HepG2 (cell line): ENCODE results near the gene RABGAP1L. TPM values are rescaled to one million over a fixed set of nuclear protein-coding genes. Genes with fewer than 3 reads are reported as not detected.
A peak's percentile ranks its signal among the peaks of the same experiment; 100 is the strongest.

ENCODE experiments used
- ATAC-seq: fragments of 200-7000 bp; cut with Tn5 transposase; 3 replicates; pipeline ENCODE4 v1.9.1; 2020; ENCODE audit warnings: mild to moderate bottlenecking, moderate library complexity
- Bru-seq: library from RNA; stranded (reverse); fragments of 400-500 nt; gene quantifications from one replicate; lab custom pipeline; 2021; lab: Mats Ljungman, UMichigan
- BruChase-seq, 2 experiments: library from RNA; stranded (reverse); fragments of 400-500 nt; gene quantifications; one replicate each; lab custom pipeline; 2021; lab: Mats Ljungman, UMichigan
- BruUV-seq: library from RNA; stranded (reverse); fragments of 400-500 nt; replicated peaks from 2 replicates; lab custom pipeline; 2021; lab: Mats Ljungman, UMichigan
- CTCF ChIA-PET: fragments of 300-600 bp; formaldehyde crosslinking; extraction: SDS; loops from one replicate; lab custom pipeline; 2021; ENCODE audit warnings: low total read pairs, inconsistent platforms, low intra/inter-chr PET ratio; lab: Yijun Ruan, JAX
- POLR2A ChIA-PET: fragments of 350-600 bp; sonication (Branson Sonifier 250); formaldehyde crosslinking; loops from one replicate; lab custom pipeline; 2020; ENCODE audit warnings: antibody characterized with exemption, inconsistent platforms; lab: Yijun Ruan, JAX
- DNase-seq: peaks from one replicate; pipeline ENCODE4 v3.0.0-alpha.2; 2015; ENCODE audit warnings: low spot score
- FAIRE-seq: peaks from 3 replicates; lab custom pipeline; 2011; peaks lifted over from hg19 to GRCh38; lab: Jason Lieb, UNC
- H2AFZ ChIP-seq: one replicate; pipeline ENCODE4 v1.6.1; 2011; ENCODE audit warnings: low read length, inconsistent platforms
- H3K27ac ChIP-seq: fragments of 300-600 bp; 3 replicates; pipeline ENCODE4 v1.8.0; 2011; ENCODE audit warnings: mixed run types, mild to moderate bottlenecking, mixed read lengths, low read length, inconsistent platforms; ENCODE audit not compliant: insufficient read depth; ENCODE audit errors: extremely low read length
- H3K27me3 ChIP-seq, 2 experiments: fragments of 200-600 bp in 1 of 2; 2 replicates in 1 of 2; 3 replicates in 1 of 2; pipeline versions ENCODE4 v1.6.0 to v1.8.0; 2011; ENCODE audit warnings: low read length in 2 of 2, mild to moderate bottlenecking in 2 of 2, moderate library complexity in 2 of 2, inconsistent platforms in 1 of 2; ENCODE audit not compliant: insufficient read depth in 2 of 2, control insufficient read depth in 1 of 2
- H3K36me3 ChIP-seq, 2 experiments: fragments of 200-600 bp in 1 of 2; replicated peaks in 1 of 2; 2 replicates in 1 of 2; 3 replicates in 1 of 2; pipeline versions ENCODE4 v1.5.1 to v1.8.0; 2011; ENCODE audit warnings: low read length in 2 of 2, inconsistent platforms in 1 of 2; ENCODE audit not compliant: insufficient read depth in 2 of 2, control insufficient read depth in 1 of 2
- H3K4me1 ChIP-seq: 2 replicates; pipeline ENCODE4 v1.5.1; 2012; ENCODE audit warnings: low read length, inconsistent platforms; ENCODE audit not compliant: insufficient read depth
- H3K4me2 ChIP-seq: 2 replicates; pipeline ENCODE4 v1.6.0; 2011; ENCODE audit warnings: low read depth, low read length, inconsistent platforms
- H3K4me3 ChIP-seq, 3 experiments: fragments of 200-600 bp in 1 of 3; sonication (generic), shearing (Covaris generic) in 1 of 3; replicated peaks in 1 of 3; 2 replicates each; pipeline ENCODE4 v1.5.1; 2011 to 2016; ENCODE audit warnings: low read length in 3 of 3, inconsistent platforms in 2 of 3, low read depth in 2 of 3, mild to moderate bottlenecking in 2 of 3, control low read depth in 1 of 3, mixed read lengths in 1 of 3; ENCODE audit not compliant: insufficient read depth in 1 of 3
- H3K79me2 ChIP-seq: one replicate; pipeline ENCODE4 v1.6.1; 2011; ENCODE audit warnings: low read length, inconsistent platforms; ENCODE audit not compliant: insufficient read depth
- H3K9ac ChIP-seq: 2 replicates; pipeline ENCODE4 v1.6.0; 2011; ENCODE audit warnings: mild to moderate bottlenecking, low read depth, low read length, inconsistent platforms; ENCODE audit not compliant: insufficient read depth
- H3K9me3 ChIP-seq: 2 replicates; pipeline ENCODE4 v1.5.1; 2012; ENCODE audit warnings: mild to moderate bottlenecking, low read length
- H4K20me1 ChIP-seq: 2 replicates; pipeline ENCODE4 v1.6.0; 2011; ENCODE audit warnings: inconsistent platforms, mild to moderate bottlenecking, low read length, moderate library complexity; ENCODE audit not compliant: insufficient read depth
- AHR ChIP-seq: IDR thresholded peaks from 2 replicates; pipeline ENCODE4 v1.6.1; 2018; ENCODE audit warnings: missing genetic modification reagents, missing compliant biosample characterization
- GZF1 ChIP-seq: sonication (generic); formaldehyde crosslinking; IDR thresholded peaks from 2 replicates; pipeline ENCODE4 v1.5.1; 2020; ENCODE audit warnings: mild to moderate bottlenecking, missing genetic modification reagents
- MEIS1 ChIP-seq: sonication (generic); formaldehyde crosslinking; IDR thresholded peaks from 2 replicates; pipeline ENCODE4 v1.9.0; 2021; ENCODE audit warnings: mild to moderate bottlenecking, missing genetic modification reagents, moderate library complexity, borderline replicate concordance
- NFE2 ChIP-seq: sonication (generic); formaldehyde crosslinking; IDR thresholded peaks from 2 replicates; pipeline ENCODE4 v1.4.0; 2020; ENCODE audit warnings: missing genetic modification reagents
- PCBP1 ChIP-seq: fragments of 200-400 bp; formaldehyde crosslinking; IDR thresholded peaks from 2 replicates; pipeline ENCODE4 v1.6.1; 2017; ENCODE audit warnings: mild to moderate bottlenecking, low read depth, low read length, borderline replicate concordance
- ZNF138 ChIP-seq: sonication (generic); formaldehyde crosslinking; IDR thresholded peaks from 2 replicates; pipeline ENCODE4 v1.5.0; 2020; ENCODE audit warnings: mild to moderate bottlenecking, low read depth, missing genetic modification reagents
- ZNF160 ChIP-seq: sonication (generic); formaldehyde crosslinking; IDR thresholded peaks from 2 replicates; pipeline ENCODE4 v1.8.0; 2022; ENCODE audit warnings: mild to moderate bottlenecking, inconsistent platforms, missing genetic modification reagents
- ZNF17 ChIP-seq: sonication (generic); formaldehyde crosslinking; IDR thresholded peaks from 2 replicates; pipeline ENCODE4 v1.5.0; 2020; ENCODE audit warnings: mild to moderate bottlenecking, missing genetic modification reagents
- ZNF234 ChIP-seq: sonication (generic); formaldehyde crosslinking; conservative IDR thresholded peaks from 2 replicates; pipeline ENCODE4 v1.5.1; 2020; ENCODE audit warnings: mild to moderate bottlenecking, missing genetic modification reagents
- ZNF382 ChIP-seq: sonication (generic); formaldehyde crosslinking; IDR thresholded peaks from 2 replicates; pipeline ENCODE4 v1.5.0; 2020; ENCODE audit warnings: missing genetic modification reagents, mild to moderate bottlenecking, borderline replicate concordance
- ZNF564 ChIP-seq: sonication (generic); formaldehyde crosslinking; IDR thresholded peaks from 2 replicates; pipeline ENCODE4 v1.8.1; 2023; ENCODE audit warnings: mild to moderate bottlenecking, missing genetic modification reagents
- ZNF616 ChIP-seq: sonication (generic); formaldehyde crosslinking; IDR thresholded peaks from 2 replicates; pipeline ENCODE4 v1.5.0; 2020; ENCODE audit warnings: low read depth, mild to moderate bottlenecking, missing genetic modification reagents
- WGBS: methylation state at CpG from one replicate; pipeline ENCODE4 v1.1.6; 2017; ENCODE audit warnings: low lambda C conversion rate; 5-methylcytosine and 5-hydroxymethylcytosine counted together
- in situ Hi-C: cut with HindIII; loops from 2 replicates; pipeline ENCODE4 v1.10.0; 2017; ENCODE audit warnings: low pct_unique_long_range_greater_than_20kb; ENCODE audit not compliant: extremely low pct_ligation_motif_present
- intact Hi-C: fragments of 100-400 bp; cut with micrococcal nuclease; formaldehyde crosslinking; loops from one replicate; pipeline ENCODE4 v1.10.0; 2022; ENCODE audit not compliant: unreplicated experiment
- long read RNA-seq, 2 experiments: library from RNA in 1 of 2; library from polyadenylated mRNA in 1 of 2; stranded (forward) in 1 of 2; unstranded in 1 of 2; transcript quantifications; one replicate each; pipeline ENCODE4 v2.0.0, GENCODE V29; 2019 to 2022
- polyA minus RNA-seq, 3 experiments: library from RNA; depleted of rRNA, polyadenylated mRNA; stranded (reverse); fragments of >200 nt; gene quantifications; 2 replicates each; pipeline ENCODE4 v1.2.3, GENCODE V29; 2011; ENCODE audit warnings: low replicate concordance in 1 of 3
- polyA plus RNA-seq, 8 experiments: library from polyadenylated mRNA; depleted of rRNA in 3 of 8; stranded (reverse) in 7 of 8; unstranded in 1 of 8; fragments of >200 nt; fragmentation: Illumina TruSeq in 4 of 8; extraction: Trizol in 4 of 8; gene quantifications; 2 replicates each; pipeline versions ENCODE4 v1.2.1 to v1.2.3, GENCODE V29; 2011 to 2016; ENCODE audit warnings: low read depth in 4 of 8, missing spikeins in 1 of 8, mixed read lengths in 1 of 8; ENCODE audit not compliant: insufficient read depth in 1 of 8
- total RNA-seq, 5 experiments: library from RNA; depleted of rRNA; stranded (reverse); fragments of >200 nt; fragmentation: Illumina TruSeq; extraction: Trizol; gene quantifications; 2 replicates each; pipeline ENCODE4 v1.2.3, GENCODE V29; 2016; ENCODE audit warnings: low read depth in 1 of 5
- TF ChIP-seq, protein P1 (sequence below): sonication (generic); formaldehyde crosslinking; IDR thresholded peaks from 2 replicates; pipeline ENCODE4 v1.8.1; 2023; ENCODE audit warnings: mild to moderate bottlenecking, missing genetic modification reagents

Gene RABGAP1L
- 22.6 and 27.8 TPM in 2 replicates for total RNA-seq (2016; rRNA removed; fragmentation: Illumina TruSeq; extraction: Trizol)
- 8.0 and 9.8 TPM in 2 replicates for total RNA-seq (2016; cell fraction: cytosol; rRNA removed; fragmentation: Illumina TruSeq; extraction: Trizol; ENCODE audit: low read depth)
- total RNA-seq (2016; cell fraction: insoluble cytoplasmic fraction; rRNA removed; fragmentation: Illumina TruSeq; extraction: Trizol): 22.4 and 27.7 TPM in 2 replicates
- total RNA-seq (2016; cell fraction: membrane; rRNA removed; fragmentation: Illumina TruSeq; extraction: Trizol): 6.6 and 7.1 TPM in 2 replicates
- total RNA-seq (2016; cell fraction: nucleus; rRNA removed; fragmentation: Illumina TruSeq; extraction: Trizol): 52.5 and 56.6 TPM in 2 replicates
- 7.0 and 7.9 TPM in 2 replicates for polyA plus RNA-seq (2011; rRNA removed)
- polyA plus RNA-seq (2011; cell fraction: cytosol; rRNA removed): 3.6 and 6.8 TPM in 2 replicates
- polyA plus RNA-seq (2011; cell fraction: nucleus; rRNA removed): 6.0 and 8.0 TPM in 2 replicates
- 6.0 and 8.6 TPM in 2 replicates for polyA plus RNA-seq (2012)
- 0.60 and 0.68 TPM in 2 replicates for polyA plus RNA-seq (2016; cell fraction: cytosol; fragmentation: Illumina TruSeq; extraction: Trizol; ENCODE audit: low read depth)
- polyA plus RNA-seq (2016; cell fraction: insoluble cytoplasmic fraction; fragmentation: Illumina TruSeq; extraction: Trizol; ENCODE audit: low read depth): 12.1 and 13.5 TPM in 2 replicates
- polyA plus RNA-seq (2016; cell fraction: membrane; fragmentation: Illumina TruSeq; extraction: Trizol; ENCODE audit: low read depth): 0.87 and 1.3 TPM in 2 replicates
- polyA plus RNA-seq (2016; cell fraction: nucleus; fragmentation: Illumina TruSeq; extraction: Trizol; ENCODE audit: insufficient read depth, low read depth): 10.1 and 10.5 TPM in 2 replicates
- polyA minus RNA-seq (2011; rRNA and poly(A)+ RNA removed; ENCODE audit: low replicate concordance): 21.9 and 40.8 TPM in 2 replicates
- polyA minus RNA-seq (2011; cell fraction: cytosol; rRNA and poly(A)+ RNA removed): 14.2 and 22.6 TPM in 2 replicates
- polyA minus RNA-seq (2011; cell fraction: nucleus; rRNA and poly(A)+ RNA removed): 114 and 137 TPM in 2 replicates
- percentile 62 among the genes with signal in this experiment for Bru-seq, nascent RNA
- percentile 56 among the genes with signal in this experiment for BruChase-seq, experiment 1, labeled RNA remaining after a 6-hour chase
- BruChase-seq, experiment 2, labeled RNA remaining after a 2-hour chase: percentile 61 among the genes with signal in this experiment
- long read RNA-seq, experiment 1, partial matches to known transcripts: 0 of 3 reads
- long read RNA-seq, experiment 1, other reads (novel, unspliced or antisense): 3 of 3 reads
- long read RNA-seq, experiment 2, partial matches to known transcripts: 0 of 8 reads
- long read RNA-seq, experiment 2, other reads (novel, unspliced or antisense): 8 of 8 reads

DNA sequence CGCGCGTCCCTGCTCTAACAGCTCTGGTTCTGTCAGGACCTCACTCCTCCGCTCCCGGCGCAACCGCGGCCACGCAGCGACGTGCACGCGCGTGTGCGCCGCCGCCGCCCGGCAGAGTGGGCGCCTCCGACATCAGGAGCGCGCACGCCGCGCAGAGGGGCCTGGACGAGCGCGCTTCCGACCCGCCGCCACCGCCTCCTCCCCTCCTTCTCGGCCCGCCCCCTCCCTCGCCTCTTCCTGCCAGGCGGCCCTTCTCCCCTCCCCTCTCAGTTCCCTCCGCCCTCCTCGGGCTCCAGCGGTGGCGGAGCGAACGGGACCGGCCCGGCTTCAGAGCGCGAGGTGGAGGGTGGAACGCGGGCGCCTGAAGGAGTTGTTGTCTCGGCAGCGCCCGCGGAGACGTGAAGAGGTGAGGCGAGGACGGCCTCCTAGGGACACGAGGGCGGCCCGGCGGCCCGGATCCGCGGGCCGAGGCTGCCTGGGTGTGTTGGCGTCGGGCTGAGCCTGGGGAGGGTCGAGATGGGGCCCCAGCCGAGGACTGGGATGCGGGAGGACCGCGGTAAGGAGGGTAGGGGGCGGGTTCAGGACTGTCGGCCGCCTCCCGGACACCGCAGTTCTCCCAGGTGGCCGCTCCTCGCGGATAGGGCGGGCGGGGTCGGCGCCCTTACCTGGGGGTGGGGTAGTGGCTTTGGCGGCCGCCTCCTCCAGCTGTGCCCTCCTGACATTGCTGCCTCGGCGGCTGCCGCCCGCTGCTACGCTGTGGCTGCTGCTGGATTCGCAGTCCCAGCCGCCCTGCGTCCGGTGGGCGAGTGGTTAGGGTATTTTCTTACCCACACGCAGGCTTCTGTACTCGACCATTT is at the start of gene RABGAP1L:
Gene RABGAP1L, plus strand, starts transcription at position 269 of the 857 bp plus-strand sequence.
- H2AFZ ChIP-seq: peak within 1 kb of the TSS; percentile 97
- no peaks in the 10 kb centered on the region for H3K27me3 ChIP-seq
- in situ Hi-C loops (no loop called here), intact Hi-C loops (loop anchor here (10.0 kb wide), 1 partner anchor 135 kb away; the partner anchor contains the start of gene RC3H1)
- peaks cover 33% of the 10 kb centered on the region for H3K79me2 ChIP-seq
- no peaks in the 10 kb centered on the region for H3K36me3 ChIP-seq
- POLR2A ChIA-PET: no interaction called here
- no peaks in the 10 kb centered on the region for H3K9me3 ChIP-seq
- DNase-seq (peak; percentile 84), FAIRE-seq (peak; percentile 34), ATAC-seq (peak; percentile 92)
- BruUV-seq: no TSS peak
- peak within 1 kb of the TSS; percentile 71 to 89 (median 79) for H3K4me3 ChIP-seq
- CTCF ChIA-PET: no interaction called here
- H3K27ac ChIP-seq: peak within 1 kb of the TSS; percentile 94
- no peaks in the 10 kb centered on the region for H4K20me1 ChIP-seq
- WGBS: 0% methylated on average over 10 of the region's 98 CpGs
- peak within 1 kb of the TSS; percentile 82 for H3K4me2 ChIP-seq
- H3K4me1 ChIP-seq: peaks cover 37% of the 10 kb centered on the region
- H3K9ac ChIP-seq: peak within 1 kb of the TSS; percentile 75
- TF ChIP-seq GZF1 (CRISPR knock-in tag): no peak
- no peak for TF ChIP-seq PCBP1
- no peak for TF ChIP-seq ZNF564
- TF ChIP-seq ZNF616 (CRISPR knock-in tag): peak; percentile 51; the same call in 1 of the 2 replicates
- TF ChIP-seq, protein P1, sequence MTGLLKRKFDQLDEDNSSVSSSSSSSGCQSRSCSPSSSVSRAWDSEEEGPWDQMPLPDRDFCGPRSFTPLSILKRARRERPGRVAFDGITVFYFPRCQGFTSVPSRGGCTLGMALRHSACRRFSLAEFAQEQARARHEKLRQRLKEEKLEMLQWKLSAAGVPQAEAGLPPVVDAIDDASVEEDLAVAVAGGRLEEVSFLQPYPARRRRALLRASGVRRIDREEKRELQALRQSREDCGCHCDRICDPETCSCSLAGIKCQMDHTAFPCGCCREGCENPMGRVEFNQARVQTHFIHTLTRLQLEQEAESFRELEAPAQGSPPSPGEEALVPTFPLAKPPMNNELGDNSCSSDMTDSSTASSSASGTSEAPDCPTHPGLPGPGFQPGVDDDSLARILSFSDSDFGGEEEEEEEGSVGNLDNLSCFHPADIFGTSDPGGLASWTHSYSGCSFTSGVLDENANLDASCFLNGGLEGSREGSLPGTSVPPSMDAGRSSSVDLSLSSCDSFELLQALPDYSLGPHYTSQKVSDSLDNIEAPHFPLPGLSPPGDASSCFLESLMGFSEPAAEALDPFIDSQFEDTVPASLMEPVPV (CRISPR knock-in tag): no peak
- no peak for TF ChIP-seq ZNF160 (CRISPR knock-in tag)
- no peak; the same call in 1 of the 2 replicates for TF ChIP-seq AHR
- TF ChIP-seq MEIS1: no peak
- TF ChIP-seq ZNF138 (CRISPR knock-in tag): no peak
- TF ChIP-seq ZNF234: no peak
- TF ChIP-seq ZNF382: no peak
- TF ChIP-seq NFE2: no peak
- no peak for TF ChIP-seq ZNF17 (CRISPR knock-in tag)
